IMR-90 (cell line): ENCODE data around the gene EPN2. TPM values are rescaled to one million over a fixed set of nuclear protein-coding genes. Genes with fewer than 3 reads are reported as not detected.

Experiments used
- ATAC-seq: fragments of 200-7000 bp; cut with Tn5 transposase; 2 replicates; pipeline ENCODE4 v1.9.1; 2020; ENCODE audit warnings: low read depth, mild to moderate bottlenecking, moderate library complexity
- BruUV-seq: library from RNA; stranded (reverse); fragments of 400-500 nt; replicated peaks from 2 replicates; lab custom pipeline; 2021; lab: Mats Ljungman, UMichigan
- CTCF ChIA-PET: fragments of 300-600 bp; formaldehyde crosslinking; extraction: SDS; loops from one replicate; lab custom pipeline; 2021; ENCODE audit warnings: antibody characterized with exemption; lab: Yijun Ruan, JAX
- POLR2A ChIA-PET: fragments of 300-600 bp; sonication (Branson Sonifier 250); formaldehyde crosslinking; loops from one replicate; lab custom pipeline; 2022; ENCODE audit warnings: antibody characterized with exemption; ENCODE audit not compliant: unreplicated experiment; lab: Charles Lee
- DNase-seq: peaks from one replicate; pipeline ENCODE4 v3.0.0; 2013
- H2AFZ ChIP-seq: replicated peaks from 2 replicates; pipeline ENCODE3; 2013; ENCODE audit warnings: low read length, mild to moderate bottlenecking; ENCODE audit not compliant: poor library complexity
- H2AK5ac ChIP-seq: 2 replicates; pipeline ENCODE4 v1.6.1; 2013; ENCODE audit warnings: low read depth, low read length, inconsistent platforms
- H2AK9ac ChIP-seq: replicated peaks from 2 replicates; pipeline ENCODE3; 2013; ENCODE audit warnings: mild to moderate bottlenecking, low read depth, low read length, moderate library complexity; ENCODE audit not compliant: poor library complexity
- H2BK120ac ChIP-seq: 2 replicates; pipeline ENCODE4 v1.6.1; 2013; ENCODE audit warnings: low read depth, low read length, inconsistent platforms
- H2BK15ac ChIP-seq: 3 replicates; pipeline ENCODE4 v1.6.1; 2013; ENCODE audit warnings: low read depth, low read length, inconsistent platforms
- H2BK20ac ChIP-seq: 2 replicates; pipeline ENCODE4 v1.6.1; 2013; ENCODE audit warnings: low read depth, mild to moderate bottlenecking, inconsistent platforms, low read length, moderate library complexity
- H2BK5ac ChIP-seq: 2 replicates; pipeline ENCODE4 v1.6.1; 2013; ENCODE audit warnings: mild to moderate bottlenecking, low read depth, low read length, inconsistent platforms; ENCODE audit not compliant: poor library complexity, severe bottlenecking
- H3K14ac ChIP-seq: replicated peaks from 2 replicates; pipeline ENCODE4 v1.6.1; 2013; ENCODE audit warnings: low read depth, low read length, inconsistent platforms
- H3K18ac ChIP-seq: 2 replicates; pipeline ENCODE4 v1.6.1; 2013; ENCODE audit warnings: low read depth, low read length, control low read depth
- H3K23ac ChIP-seq: 2 replicates; pipeline ENCODE4 v1.6.1; 2013; ENCODE audit warnings: low read depth, low read length, inconsistent platforms
- H3K27ac ChIP-seq: 2 replicates; pipeline ENCODE4 v1.5.1; 2013; ENCODE audit warnings: mild to moderate bottlenecking, control low read depth, low read length; ENCODE audit not compliant: insufficient read depth
- H3K27me3 ChIP-seq: 2 replicates; pipeline ENCODE4 v1.6.1; 2013; ENCODE audit warnings: low read length; ENCODE audit not compliant: control insufficient read depth, insufficient read depth
- H3K36me3 ChIP-seq: 2 replicates; pipeline ENCODE4 v1.6.1; 2013; ENCODE audit warnings: low read length, mixed read lengths; ENCODE audit not compliant: control insufficient read depth, insufficient read depth
- H3K4ac ChIP-seq: 2 replicates; pipeline ENCODE4 v1.6.1; 2013; ENCODE audit warnings: low read depth, low read length, inconsistent platforms
- H3K4me1 ChIP-seq: 2 replicates; pipeline ENCODE4 v1.6.1; 2013; ENCODE audit warnings: low read length, mixed read lengths; ENCODE audit not compliant: control insufficient read depth, insufficient read depth
- H3K4me2 ChIP-seq: 2 replicates; pipeline ENCODE4 v1.6.1; 2013; ENCODE audit warnings: low read depth, mild to moderate bottlenecking, control low read depth, low read length, moderate library complexity
- H3K4me3 ChIP-seq: 2 replicates; pipeline ENCODE4 v1.5.1; 2013; ENCODE audit warnings: low read depth, mild to moderate bottlenecking, control low read depth, low read length, moderate library complexity; ENCODE audit not compliant: insufficient read depth
- H3K56ac ChIP-seq: 2 replicates; pipeline ENCODE4 v1.6.1; 2013; ENCODE audit warnings: low read length, inconsistent platforms; ENCODE audit not compliant: insufficient read depth; ENCODE audit errors: extremely low read depth
- H3K79me1 ChIP-seq, 2 experiments: 2 replicates each; pipeline ENCODE4 v1.6.1; 2013; ENCODE audit warnings: low read length in 2 of 2, inconsistent platforms in 1 of 2, low read depth in 1 of 2
- H3K9ac ChIP-seq: 2 replicates; pipeline ENCODE4 v1.6.1; 2013; ENCODE audit warnings: low read depth, low read length, control low read depth
- H3K9me1 ChIP-seq: 2 replicates; pipeline ENCODE4 v1.6.1; 2013; ENCODE audit warnings: low read length, inconsistent platforms; ENCODE audit not compliant: insufficient read depth
- H3K9me3 ChIP-seq: 2 replicates; pipeline ENCODE4 v1.6.1; 2013; ENCODE audit warnings: low read length; ENCODE audit not compliant: control insufficient read depth, insufficient read depth
- H4K20me1 ChIP-seq: 2 replicates; pipeline ENCODE4 v1.6.1; 2013; ENCODE audit warnings: low read length, inconsistent platforms; ENCODE audit not compliant: insufficient read depth
- H4K5ac ChIP-seq: 2 replicates; pipeline ENCODE4 v1.6.1; 2013; ENCODE audit warnings: mild to moderate bottlenecking, low read depth, low read length, control low read depth
- H4K8ac ChIP-seq, 2 experiments: 2 replicates each; pipeline ENCODE4 v1.6.1; 2013; ENCODE audit warnings: low read depth in 2 of 2, low read length in 2 of 2, control low read depth in 1 of 2, inconsistent platforms in 1 of 2
- H4K91ac ChIP-seq: 2 replicates; pipeline ENCODE4 v1.6.1; 2013; ENCODE audit warnings: low read depth, low read length, inconsistent platforms; ENCODE audit not compliant: insufficient read depth
- BHLHE40 ChIP-seq: fragments of 150-350 bp; IDR thresholded peaks from 2 replicates; pipeline ENCODE4 v1.6.1; 2016; ENCODE audit warnings: mild to moderate bottlenecking, low read depth, low read length
- CEBPB ChIP-seq: IDR thresholded peaks from 2 replicates; pipeline ENCODE4 v1.6.1; 2012; ENCODE audit warnings: low read depth, low read length, improper control_type of control experiment
- CHD1 ChIP-seq: IDR thresholded peaks from 2 replicates; pipeline ENCODE4 v1.6.1; 2012; ENCODE audit warnings: low read depth, low read length, improper control_type of control experiment
- CTCF ChIP-seq: conservative IDR thresholded peaks from 2 replicates; pipeline ENCODE4 v1.5.1; 2012; ENCODE audit warnings: mild to moderate bottlenecking, low read depth, low read length, improper control_type of control experiment
- ELK1 ChIP-seq: fragments of 150-350 bp; IDR thresholded peaks from 2 replicates; pipeline ENCODE4 v1.6.1; 2016; ENCODE audit warnings: low read depth, mild to moderate bottlenecking, low read length, moderate library complexity, borderline replicate concordance
- MAFK ChIP-seq: IDR thresholded peaks from 2 replicates; pipeline ENCODE4 v1.6.1; 2012; ENCODE audit warnings: low read depth, low read length, improper control_type of control experiment
- MAZ ChIP-seq: IDR thresholded peaks from 2 replicates; pipeline ENCODE4 v1.6.1; 2012; ENCODE audit warnings: low read depth, mild to moderate bottlenecking, low read length, improper control_type of control experiment, moderate library complexity, borderline replicate concordance
- MXI1 ChIP-seq: IDR thresholded peaks from 2 replicates; pipeline ENCODE4 v1.6.1; 2012; ENCODE audit warnings: low read depth, mild to moderate bottlenecking, low read length, moderate library complexity, borderline replicate concordance
- NFE2L2 ChIP-seq: fragments of 150-350 bp; IDR thresholded peaks from 2 replicates; pipeline ENCODE4 v1.6.1; 2016; ENCODE audit warnings: low read depth, mild to moderate bottlenecking, low read length
- POLR2A ChIP-seq: IDR thresholded peaks from 2 replicates; pipeline ENCODE4 v1.6.1; 2012; ENCODE audit warnings: mild to moderate bottlenecking, low read depth, low read length
- RAD21 ChIP-seq: IDR thresholded peaks from 2 replicates; pipeline ENCODE4 v1.6.1; 2012; ENCODE audit warnings: low read length, improper control_type of control experiment
- RCOR1 ChIP-seq: IDR thresholded peaks from 2 replicates; pipeline ENCODE4 v1.6.1; 2012; ENCODE audit warnings: mild to moderate bottlenecking, low read length, improper control_type of control experiment; ENCODE audit not compliant: insufficient replicate concordance
- RFX5 ChIP-seq: IDR thresholded peaks from 2 replicates; pipeline ENCODE4 v1.8.0; 2012; ENCODE audit warnings: low read depth, mild to moderate bottlenecking, low read length, moderate library complexity
- SMC3 ChIP-seq: fragments of 150-350 bp; IDR thresholded peaks from 2 replicates; pipeline ENCODE4 v1.6.1; 2016; ENCODE audit warnings: low read depth, mild to moderate bottlenecking, antibody characterized with exemption, low read length, moderate library complexity
- USF2 ChIP-seq: fragments of 150-350 bp; IDR thresholded peaks from 2 replicates; pipeline ENCODE4 v1.6.1; 2017; ENCODE audit warnings: mild to moderate bottlenecking, antibody characterized with exemption, low read length, low read depth
- WGBS, 2 experiments: methylation state at CpG; one replicate each; pipeline versions ENCODE4 v1.1.5 to v1.1.7; 2013; ENCODE audit warnings: missing lambda C conversion rate in 2 of 2; ENCODE audit not compliant: insufficient read length in 1 of 2; ENCODE audit errors: extremely low coverage in 2 of 2; 5-methylcytosine and 5-hydroxymethylcytosine counted together
- dilution Hi-C: fragments of 300-500 bp; cut with HindIII; formaldehyde crosslinking; loops from one replicate; pipeline ENCODE4 v1.14.3; 2018; ENCODE audit warnings: low sequenced_read_pairs; ENCODE audit not compliant: unreplicated experiment
- in situ Hi-C: fragments of 300-500 bp; cut with MboI; formaldehyde crosslinking; loops from 3 replicates; pipeline ENCODE4 v1.14.3; 2019; ENCODE audit warnings: low sequenced_read_pairs, inconsistent platforms, mixed read lengths
- intact Hi-C: fragments of 100-400 bp; cut with micrococcal nuclease; formaldehyde crosslinking; loops from 2 replicates; pipeline ENCODE4 v1.10.0; 2022
- polyA plus RNA-seq, 3 experiments: library from polyadenylated mRNA; depleted of rRNA; stranded (reverse); fragments of >200 nt; gene quantifications; 2 replicates each; pipeline ENCODE4 v1.2.3, GENCODE V29; 2012; ENCODE audit warnings: low replicate concordance in 1 of 3
- total RNA-seq: library from RNA; depleted of rRNA; stranded (reverse); fragments of >200 nt; gene quantifications from 2 replicates; pipeline ENCODE4 v1.2.3, GENCODE V29; 2012

Gene EPN2
- total and polyA plus RNA-seq, 2 of the 4 experiments (the other 2 are of a cell fraction): 14.9 to 25.3 TPM

- 0 out of 2 replicates have a peak, but pooled peaks cover 2% of the 10 kb centered on the region for H3K4me1 ChIP-seq
- no peak overlapping the region for H2BK5ac ChIP-seq
- H3K4me3 ChIP-seq: no peak overlapping the region
- H4K20me1 ChIP-seq: no peaks in the 10 kb centered on the region
- CTCF ChIA-PET: no interaction called here
- in situ Hi-C loops: no loop called here
- no peak overlapping the region for H2AK5ac ChIP-seq
- DNase-seq (no peak), ATAC-seq (no peak)
- H4K5ac ChIP-seq: no peak overlapping the region
- intact Hi-C loops: no loop called here
- no peak overlapping the region for H2BK20ac ChIP-seq
- H3K56ac ChIP-seq: no peak overlapping the region
- H3K4me2 ChIP-seq: no peak overlapping the region
- no peaks in the 10 kb centered on the region for H3K9me3 ChIP-seq
- no peak overlapping the region for H3K23ac ChIP-seq
- peaks cover 3% of the 10 kb centered on the region; the same call in 1 of the 2 replicates for H3K9me1 ChIP-seq
- no peak overlapping the region for H2BK15ac ChIP-seq
- no peak overlapping the region for H2AK9ac ChIP-seq
- H3K36me3 ChIP-seq: peaks cover 2% of the 10 kb centered on the region; the same call in 1 of the 2 replicates
- WGBS, 2 experiments: no CpG with 5 or more reads among the region's 7 CpGs
- H4K8ac ChIP-seq: no peak overlapping the region
- H3K79me1 ChIP-seq: peaks cover 7 to 8% of the 10 kb centered on the region in 2 experiments; a peak in 3 of 4 replicates
- dilution Hi-C loops: no loop called here
- no TSS peak for BruUV-seq
- H3K18ac ChIP-seq: no peak overlapping the region
- no peak overlapping the region for H2BK120ac ChIP-seq
- no peak overlapping the region for H3K4ac ChIP-seq
- H3K27ac ChIP-seq: no peak overlapping the region
- H2AFZ ChIP-seq: no peak overlapping the region
- H3K9ac ChIP-seq: no peak overlapping the region
- POLR2A ChIA-PET: interaction anchor here (0.5 kb wide), 1 partner anchor 16 kb away, joined by 5 read pairs; the partner anchor contains the start of gene MFAP4
- H4K91ac ChIP-seq: no peak overlapping the region
- H3K14ac ChIP-seq: no peak overlapping the region
- H3K27me3 ChIP-seq: no peaks in the 10 kb centered on the region
- TF ChIP-seq MAZ (no peak), MXI1 (no peak), CEBPB (no peak), SMC3 (no peak), CHD1 (no peak), RFX5 (no peak), RCOR1 (no peak), MAFK (no peak), CTCF (no peak), ELK1 (no peak), POLR2A (no peak), RAD21 (no peak), USF2 (no peak), NFE2L2 (no peak), BHLHE40 (no peak)
Observed at GRCh38 chr17:19371259-19372010, 134.3 kb downstream of the EPN2 start.
